Activated T-helper 1 cell treated with anti-CD3 and anti-CD28 coated beads, Interleukin-2, amount 50 U/mL, for 16 hours (primary cell): Measurements from ENCODE around the gene ADAMTSL5.
A peak's percentile ranks its signal among the peaks of the same experiment; 100 is the strongest.
"Not testable (repeated sequence)": the region's sequence is repeated elsewhere in the genome, so short reads cannot be mapped to it uniquely, and the experiment has no call there.

Experiments
- DNase-seq, 2 donors: peaks; one replicate each; pipeline ENCODE4 v3.0.0-alpha.2; 2020; ENCODE audit warnings: low read depth in 1 of 2, low spot score in 1 of 2

Gene ADAMTSL5

DNA sequence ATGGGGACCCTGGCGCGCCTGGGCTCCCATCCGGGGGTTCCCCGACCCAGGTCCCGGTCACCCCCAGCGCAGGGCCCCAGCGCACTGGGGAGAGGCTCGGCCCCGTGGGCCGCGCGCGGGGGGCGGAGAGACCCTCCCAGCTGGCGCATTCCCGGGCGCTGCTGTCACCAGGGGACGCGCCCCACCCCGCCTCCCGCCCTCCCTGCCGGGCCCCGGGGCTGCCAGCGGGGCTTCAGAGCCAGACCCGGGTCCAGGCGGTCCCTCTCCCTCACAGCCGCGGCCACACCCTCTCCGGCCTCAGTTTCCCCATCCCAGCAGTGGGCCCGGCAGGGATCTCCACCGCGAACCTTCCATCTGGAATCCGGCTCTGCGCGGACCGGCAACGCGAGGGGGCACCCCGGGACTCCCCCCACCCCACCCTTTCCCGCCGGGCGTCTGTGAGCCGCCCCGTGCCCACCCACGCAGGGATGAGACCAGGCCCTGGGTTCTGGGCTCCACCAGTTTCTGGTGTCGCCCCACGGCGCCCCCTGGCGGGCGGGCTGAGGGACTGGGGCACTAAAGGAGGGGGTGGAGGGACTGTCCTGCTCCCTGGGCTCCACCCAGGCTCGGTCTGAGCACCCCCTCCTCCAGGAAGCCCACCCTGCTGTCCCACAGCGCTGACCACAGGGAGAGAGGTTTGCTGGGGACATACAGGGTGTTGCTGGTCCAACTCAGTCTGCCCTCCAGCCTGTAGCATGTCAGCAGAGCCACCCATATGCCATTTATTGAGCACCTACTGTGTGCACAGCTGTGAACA lies 878 bp upstream of the ADAMTSL5 start:
- DNase-seq: peak; percentile 52 to 61

DNA sequence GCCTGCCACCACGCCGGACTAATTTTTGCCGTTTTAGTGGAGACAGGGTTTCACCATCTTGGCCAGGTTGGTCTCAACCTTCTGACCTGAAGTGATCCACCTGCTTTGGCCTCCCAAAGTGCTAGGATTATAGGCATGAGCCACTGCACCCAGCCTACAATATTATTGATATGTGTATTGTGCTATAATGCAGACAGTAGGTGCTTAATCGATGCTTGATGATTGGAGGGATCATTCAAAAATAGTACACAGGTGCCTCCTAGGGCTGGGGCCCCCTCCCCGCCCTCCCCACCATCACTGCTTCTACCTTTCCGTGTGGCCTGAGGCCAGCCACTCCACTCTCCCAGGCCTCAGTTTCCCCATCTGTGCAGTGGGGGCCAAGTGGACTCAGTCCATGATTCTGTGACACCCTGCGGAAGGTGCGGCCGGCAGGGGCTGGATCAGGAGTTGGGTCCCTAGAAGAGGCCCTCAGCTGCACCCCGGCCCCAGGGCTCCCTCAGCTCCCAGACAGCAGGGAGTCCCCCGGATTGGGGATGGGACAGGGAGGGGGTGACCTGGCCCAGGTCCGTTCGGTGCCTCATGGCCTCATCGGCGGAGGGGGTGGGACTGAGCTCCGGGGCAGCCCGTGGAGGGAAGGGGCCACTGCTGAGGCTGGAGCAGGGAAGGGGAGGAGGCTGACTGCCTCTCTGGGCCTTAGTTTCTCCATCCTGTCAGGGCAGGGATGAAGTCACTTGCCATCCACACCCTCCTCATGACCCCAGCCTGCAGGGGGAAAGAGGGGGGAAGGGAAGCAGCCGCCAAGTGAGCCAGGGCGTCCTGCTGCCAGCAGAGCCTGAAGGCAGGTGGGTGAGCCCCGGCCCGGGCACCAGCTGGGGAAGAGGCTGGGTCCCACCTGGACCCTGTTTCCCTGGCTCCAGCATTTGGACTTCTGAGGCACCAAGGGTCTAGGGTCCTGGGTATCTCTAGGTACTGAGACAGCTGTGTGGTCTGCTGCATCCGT lies 1.2 kb downstream of the ADAMTSL5 start:
- no peak for DNase-seq

DNA sequence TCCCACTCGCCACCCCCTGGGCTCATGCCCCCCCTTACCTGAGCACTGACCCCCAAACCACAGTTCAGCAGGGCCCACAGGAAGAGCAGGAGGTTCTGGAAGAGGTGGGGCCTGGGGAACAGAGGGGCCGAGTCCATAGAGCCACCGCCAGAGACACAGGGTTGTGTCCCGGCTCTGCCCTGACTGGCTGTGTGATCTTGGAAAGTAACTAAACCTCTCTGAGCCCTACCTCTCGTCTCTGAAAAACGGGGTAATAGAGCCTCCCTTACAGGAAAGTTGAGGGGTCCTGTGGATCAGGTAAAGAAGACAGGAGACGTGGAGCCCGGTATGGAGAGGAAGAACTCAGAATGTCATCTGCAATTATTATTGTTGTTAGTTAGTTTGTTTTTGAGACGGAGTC lies 2.0 kb downstream of the ADAMTSL5 start:
- no peak for DNase-seq

DNA sequence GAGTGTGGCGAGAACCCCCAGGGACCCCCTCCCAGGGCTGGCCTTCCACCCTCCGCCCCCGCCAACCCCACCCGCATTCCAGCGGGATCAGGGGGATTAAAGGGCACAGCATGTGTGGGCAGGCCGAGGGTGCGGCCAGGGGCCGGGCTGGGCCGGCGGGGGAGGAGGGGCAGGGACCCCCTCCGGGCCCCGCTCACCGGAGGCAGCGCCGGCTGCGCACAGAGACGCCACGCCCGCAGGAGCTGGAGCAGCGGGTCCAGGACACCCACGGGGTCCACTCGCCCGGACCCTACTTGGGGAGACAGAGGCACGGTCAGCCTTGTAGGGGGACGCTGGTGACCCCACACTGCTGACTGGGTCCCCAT lies 2.4 kb downstream of the ADAMTSL5 start:
- DNase-seq: no peak

DNA sequence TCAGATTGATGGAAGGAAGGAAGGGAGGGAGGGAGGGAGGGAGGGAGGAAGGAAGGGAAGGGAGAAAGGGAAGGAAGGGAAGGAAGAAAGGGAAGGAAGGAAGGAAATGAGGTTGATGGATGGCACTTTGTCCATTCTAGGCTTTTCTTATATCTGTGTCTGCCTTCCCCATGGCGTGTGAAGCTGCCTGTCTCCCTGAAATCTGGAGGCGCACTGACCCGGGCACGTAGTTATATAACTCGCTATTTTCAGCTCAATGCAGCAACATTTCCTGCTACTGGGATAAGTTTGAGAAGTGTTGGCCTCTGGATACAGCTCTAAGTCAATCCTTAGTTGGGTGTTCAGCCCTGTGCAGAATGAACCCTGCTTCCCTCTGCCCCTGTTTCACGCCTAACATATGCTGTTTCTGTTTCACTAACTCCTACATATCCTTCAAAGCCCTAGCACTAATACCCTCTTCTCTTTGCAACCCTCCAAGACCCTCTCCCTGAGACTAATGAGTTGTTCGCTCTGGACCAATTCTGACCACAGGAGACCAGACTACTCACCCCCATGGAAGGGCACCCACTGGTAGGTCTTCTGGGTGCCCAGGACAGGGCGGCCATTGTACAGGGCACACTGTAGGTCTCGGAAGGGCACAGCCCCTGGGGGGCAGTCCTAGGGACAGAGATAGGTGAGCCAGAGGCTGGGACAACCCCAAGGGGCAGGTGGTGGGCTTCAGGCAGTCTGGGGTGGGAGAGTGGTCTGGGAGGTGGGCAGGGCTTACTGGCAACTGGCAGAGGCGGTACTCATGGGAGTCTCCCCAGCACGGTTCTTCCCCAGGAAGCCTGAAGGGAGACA lies 3.0 kb downstream of the ADAMTSL5 start:
- DNase-seq: no peak

DNA sequence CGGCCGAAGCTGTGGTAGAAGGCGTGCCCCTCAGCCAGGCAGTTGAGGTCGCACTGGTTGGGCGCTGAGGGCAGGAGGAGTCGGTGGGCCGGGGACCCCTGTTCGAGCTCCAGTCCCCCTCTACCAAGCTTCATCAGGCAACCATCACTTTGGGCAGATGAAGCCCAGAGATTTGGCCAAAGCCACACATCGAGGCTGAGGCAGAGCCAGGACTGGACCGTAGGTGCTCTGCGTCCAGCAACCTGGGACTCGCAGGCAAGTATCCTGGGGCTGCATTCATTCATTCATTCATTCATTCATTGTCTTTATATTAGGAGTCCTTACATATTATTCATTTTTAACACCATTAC lies 4.3 kb downstream of the ADAMTSL5 start:
- no peak for DNase-seq

DNA sequence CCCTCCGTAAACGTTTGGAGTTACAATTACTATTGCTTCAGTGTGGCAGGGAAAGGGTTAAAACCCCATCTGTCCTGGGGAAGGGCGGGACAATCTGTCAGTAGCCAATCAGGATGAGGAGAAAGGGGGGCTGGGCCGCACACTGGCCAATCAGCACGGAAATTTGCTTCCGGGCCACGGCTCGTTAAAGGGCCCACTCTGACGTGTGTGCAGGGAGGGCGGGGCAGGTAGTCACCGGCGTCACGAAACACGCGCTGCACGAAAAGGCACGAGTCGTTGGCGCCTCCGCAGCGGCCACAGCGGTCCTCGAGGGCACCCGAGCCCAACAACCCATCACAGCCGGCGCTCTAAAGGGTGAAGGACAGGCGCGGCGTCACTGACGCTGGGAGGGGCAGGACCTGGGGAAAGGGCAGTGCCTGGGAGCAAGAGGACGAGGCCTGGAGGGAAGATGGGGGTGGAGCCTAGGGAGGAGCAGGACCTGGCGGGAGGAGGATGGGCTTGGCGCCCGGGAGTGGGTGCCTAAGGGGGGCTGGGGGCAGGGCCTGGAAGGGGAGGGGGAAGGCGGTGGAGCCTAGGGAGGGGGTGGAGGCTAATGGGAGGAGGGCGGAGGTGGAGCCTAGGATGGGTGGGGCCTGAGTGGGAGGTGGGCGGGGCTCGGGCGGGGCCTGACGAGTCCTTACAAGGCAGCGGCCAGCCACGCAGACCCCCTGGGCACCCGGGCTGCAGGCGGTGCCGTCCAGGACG lies 4.9 kb downstream of the ADAMTSL5 start:
- peak; percentile 76 to 85 for DNase-seq

DNA sequence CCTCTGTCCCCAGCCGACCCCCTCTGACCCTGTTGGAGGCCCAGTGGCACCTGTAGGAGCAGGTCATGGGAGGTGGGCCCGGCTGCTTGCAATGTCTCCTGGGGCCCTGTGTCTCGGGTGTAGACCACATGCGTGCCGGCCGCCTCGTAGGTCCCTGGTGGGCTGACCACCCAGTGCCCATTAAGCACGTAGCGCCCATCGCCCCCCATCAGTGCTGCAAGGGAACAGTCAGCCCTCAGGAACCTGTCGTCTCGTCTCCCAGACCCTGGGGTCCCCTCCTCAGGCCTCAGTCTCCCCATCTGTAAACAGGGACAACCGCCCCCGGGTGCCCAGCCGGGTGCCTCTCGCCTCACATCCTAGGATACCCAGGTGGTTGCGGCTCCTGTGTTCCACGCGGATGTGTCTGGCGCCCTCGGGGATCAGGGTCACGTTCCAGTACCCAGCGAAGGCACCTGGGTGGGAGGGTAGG lies 5.6 kb downstream of the ADAMTSL5 start:
- DNase-seq: no peak

DNA sequence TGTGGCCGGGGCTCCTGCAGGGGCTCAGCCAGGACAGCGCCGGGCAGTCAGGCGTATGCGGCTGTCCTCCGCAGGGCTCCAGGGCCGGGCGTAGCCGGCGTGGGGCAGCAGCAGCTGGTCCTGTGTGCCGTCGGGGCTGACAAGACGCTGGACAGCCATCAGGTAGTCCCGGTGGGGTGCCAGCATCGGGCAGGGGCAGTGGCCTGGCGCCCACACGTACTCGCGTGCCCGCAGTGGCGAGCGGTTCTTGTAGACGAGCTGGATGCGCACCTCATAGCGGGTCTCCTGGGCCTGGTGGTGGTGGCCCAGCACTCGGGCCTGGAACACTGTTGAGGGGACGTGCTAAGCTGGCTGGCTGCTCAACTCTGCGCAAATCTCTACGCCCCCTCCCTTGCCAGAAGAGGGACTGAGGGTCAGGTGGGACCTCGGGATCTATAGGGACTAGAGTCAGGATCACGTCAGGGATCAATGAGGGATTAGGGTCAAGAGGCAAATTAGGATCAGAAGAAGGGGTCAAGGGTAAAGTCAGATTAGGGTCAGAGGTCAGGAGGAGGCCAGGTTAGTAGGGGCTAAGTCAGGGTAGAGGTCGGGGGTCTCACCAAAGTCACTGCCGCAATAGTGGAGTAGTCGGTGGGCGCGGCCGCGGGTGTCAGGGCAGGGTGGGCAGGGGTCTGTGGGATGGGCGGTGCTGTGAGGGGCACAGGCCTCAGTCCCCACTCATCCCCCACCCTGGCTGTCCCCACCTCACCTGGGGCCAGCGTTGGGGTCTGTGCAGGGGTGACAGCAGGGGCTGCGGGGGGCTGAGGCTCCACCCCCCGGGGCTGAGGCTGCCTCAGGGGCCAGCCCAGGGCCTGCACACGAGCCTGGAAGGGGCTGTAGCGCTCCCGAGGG lies 6.6 kb downstream of the ADAMTSL5 start:
- no peak for DNase-seq

DNA sequence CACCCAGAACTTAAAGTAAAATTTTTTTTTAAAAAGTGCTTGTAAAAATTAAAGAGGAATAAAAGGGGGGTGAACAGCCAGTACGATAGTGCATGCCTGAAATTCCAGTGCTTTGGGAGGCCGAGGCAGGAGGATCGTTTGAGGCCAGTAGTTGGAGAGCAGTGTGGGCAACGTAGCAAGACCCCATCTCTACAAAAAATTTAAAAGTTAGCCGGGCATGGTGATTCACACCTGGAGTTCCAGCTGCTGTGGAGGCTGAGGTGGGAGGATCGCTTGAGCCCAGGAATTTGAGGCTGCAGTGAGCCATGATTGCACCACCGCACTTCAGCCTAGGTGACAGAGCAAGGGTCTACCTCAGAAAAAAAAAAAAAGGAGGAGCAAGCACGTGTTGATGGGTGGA lies 7.8 kb downstream of the ADAMTSL5 start:
- DNase-seq: no peak

DNA sequence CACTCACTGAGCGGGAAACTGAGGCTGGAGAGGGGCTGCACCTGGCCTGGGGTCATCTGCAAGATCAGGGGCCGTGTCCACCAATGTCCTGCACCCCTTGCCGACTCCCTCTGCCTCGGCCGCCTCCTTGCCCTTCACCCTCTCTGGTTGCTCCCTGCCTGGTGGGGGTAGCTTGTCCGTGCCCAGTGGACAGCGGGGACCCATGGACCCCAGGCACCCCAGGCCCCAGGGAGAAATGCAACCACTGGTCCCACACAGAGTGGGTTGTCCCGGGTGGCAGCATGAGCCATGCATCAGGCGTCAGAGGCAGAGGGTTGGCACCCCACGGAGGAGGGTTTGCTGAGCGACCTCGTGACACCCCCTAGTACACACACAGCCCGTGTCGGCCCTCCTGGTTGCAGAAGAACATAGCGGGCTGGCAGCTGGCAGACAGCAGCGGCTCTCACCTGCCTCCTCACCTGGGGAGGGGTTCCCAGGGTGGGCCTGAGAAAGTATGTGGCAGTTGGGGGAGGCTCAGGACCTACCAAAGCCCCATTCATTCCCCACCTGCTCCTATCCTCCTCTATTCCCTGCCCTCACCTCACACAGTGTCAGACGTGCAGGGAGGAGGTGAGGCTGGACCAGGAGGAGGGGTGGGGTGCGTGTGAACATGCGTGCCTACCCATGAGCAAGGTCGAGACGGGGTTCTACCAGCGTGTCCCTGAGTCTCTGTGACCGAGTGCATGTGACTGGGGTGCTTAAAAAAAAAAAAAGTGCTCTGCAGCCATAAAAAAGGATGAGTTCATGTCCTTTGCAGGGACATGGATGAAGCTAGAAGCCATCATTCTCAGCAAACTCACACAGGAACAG lies 8.7 kb downstream of the ADAMTSL5 start:
- DNase-seq: no peak

DNA sequence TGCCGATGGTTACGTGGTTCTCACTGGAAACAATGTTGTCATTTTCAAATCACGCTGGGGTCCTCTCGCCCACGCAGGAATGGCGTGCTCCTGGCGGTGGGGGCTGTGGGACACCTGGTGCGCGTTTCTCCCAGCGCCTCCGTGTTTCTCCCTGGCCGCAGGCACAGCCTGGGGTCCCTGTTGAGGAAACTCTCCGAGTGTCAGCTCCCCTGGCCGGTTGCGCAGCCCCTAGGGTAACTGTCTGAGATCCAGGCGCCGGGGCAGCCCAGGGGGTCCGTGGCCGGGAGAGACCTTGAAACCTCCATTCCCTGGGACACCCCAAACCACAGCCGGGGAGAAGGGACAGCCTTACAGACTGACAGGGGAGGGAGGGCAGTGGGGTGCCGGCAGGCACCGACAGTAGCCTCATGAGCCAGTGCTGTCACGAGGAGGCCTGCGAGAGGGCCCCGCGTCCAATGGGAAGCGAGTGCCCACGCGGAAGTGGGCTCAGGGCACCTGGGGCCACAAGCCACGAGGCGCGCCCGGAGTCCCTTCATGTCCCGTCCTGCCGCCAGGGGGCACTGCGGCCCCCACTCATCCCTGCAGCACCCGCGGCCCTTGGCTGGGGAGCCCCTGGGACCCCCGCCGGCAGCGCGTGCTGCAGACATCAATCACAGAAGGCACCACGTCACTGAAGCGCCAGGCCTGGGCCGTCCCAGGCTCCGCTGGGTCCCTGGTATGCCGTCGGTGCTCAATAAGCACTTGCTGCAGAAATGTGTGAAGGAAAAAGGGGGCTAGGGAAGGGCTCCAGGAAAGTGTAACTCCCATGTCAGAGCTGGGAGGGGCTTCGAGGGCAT lies 9.5 kb downstream of the ADAMTSL5 start:
- DNase-seq: peak; percentile 37 to 55

DNA sequence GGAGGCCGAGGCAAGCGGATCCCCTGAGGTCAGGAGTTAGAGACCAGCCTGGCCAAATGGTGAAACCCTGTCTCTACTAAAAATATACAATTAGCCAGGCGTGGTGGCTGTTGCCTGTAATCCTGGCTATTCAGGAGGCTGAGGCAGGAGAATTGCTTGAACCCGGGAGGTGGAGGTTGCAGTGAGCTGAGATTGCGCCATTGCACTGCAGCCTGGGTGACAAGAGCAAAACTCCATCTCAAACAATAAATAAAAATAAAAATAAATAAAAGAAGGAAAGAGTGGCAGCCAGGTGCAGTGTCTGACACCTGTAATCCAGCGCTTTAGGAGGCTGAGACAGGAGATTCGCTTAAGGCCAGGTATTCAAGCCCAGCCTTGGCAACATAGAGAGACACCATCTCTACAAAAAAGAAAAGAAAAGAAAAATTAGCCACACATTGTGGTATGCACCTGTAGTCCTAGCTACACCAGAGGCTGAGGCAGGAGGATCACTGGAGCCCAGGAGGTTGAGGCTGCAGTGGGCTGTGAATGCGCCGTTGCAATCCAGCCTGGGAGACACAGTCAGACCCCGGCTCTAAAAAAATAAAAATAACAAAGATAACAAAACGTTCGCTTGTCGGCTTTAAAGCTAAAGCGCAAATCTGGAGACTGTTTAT lies 10.3 kb downstream of the ADAMTSL5 start:
- DNase-seq: no peak

DNA sequence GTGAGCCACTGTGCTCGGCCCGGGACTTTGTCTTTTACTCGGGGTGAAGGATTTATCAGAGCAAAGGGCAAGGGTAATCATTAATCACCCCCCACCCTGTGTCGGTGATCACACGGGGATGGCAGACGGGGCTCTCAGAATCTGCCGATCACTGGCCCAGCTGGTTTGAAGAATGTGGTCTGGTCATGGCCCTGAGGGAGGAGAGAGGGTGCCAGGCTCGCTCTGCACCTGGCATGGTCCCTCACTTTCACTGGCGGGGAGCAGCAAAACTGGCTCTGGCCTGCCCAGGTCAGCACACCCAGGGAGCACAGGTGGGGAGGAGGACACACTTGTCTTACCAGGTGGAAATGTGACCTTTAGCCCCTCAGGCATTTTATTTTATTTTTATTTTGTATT lies 11.6 kb downstream of the ADAMTSL5 start:
- no peak for DNase-seq

DNA sequence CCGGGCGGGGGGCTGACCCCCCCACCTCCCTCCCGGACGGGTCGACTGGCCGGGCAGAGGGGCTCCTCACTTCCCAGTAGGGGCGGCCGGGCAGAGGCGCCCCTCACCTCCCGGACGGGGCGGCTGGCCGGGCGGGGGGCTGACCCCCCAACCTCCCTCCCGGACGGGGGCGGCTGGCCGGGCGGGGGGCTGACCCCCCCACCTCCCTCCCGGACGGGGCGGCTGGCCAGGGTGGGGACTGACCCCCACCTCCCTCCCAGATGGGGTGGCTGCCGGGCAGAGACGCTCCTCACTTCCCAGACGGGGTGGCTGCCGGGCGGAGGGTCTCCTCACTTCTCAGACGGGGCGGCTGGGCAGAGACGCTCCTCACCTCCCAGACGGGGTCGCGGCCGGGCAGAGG lies 13.6 kb downstream of the ADAMTSL5 start:
- DNase-seq: not testable (repeated sequence)

DNA sequence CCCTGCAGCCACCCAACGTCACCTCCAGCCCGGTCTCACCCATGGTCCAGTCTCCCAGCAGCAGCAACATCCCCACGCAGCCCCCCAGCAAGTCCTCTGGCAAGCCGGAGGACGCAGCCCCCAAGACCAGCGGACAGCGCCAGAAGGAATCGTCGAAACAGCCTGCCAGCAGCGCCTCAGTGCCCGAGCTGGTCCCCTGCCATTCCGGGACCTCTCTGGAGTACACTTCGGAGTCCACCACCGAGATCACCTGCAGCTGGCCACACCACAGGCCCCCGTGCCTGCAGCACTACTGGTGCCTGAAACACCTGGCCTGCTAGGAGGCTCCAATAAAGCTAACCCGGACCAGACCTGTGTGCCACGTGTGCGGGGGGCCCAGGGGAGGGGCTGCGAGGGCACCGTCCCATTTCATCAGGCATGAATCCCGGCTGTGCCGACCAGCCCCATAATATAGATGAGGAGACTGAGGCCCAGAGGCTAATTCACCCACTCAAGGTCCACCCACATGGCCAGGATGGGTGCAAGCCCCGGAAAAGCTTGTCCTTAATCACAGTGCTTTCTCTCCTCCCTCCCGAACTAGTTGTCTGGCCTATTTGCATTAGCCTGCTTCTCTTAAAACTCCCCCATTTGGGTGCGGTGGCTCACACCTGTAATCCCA lies 15.1 kb downstream of the ADAMTSL5 start:
- DNase-seq: no peak
